T47D (cell line): ENCODE measurements around the gene SHANK2.
"Not testable (repeated sequence)": the region's sequence is repeated elsewhere in the genome, so short reads cannot be mapped to it uniquely, and the experiment has no call there.

Experiments
- DNase-seq, 2 experiments: peaks; one replicate each; pipeline versions ENCODE4 v3.0.0 to v3.0.0-alpha.2; 2011 to 2012; ENCODE audit warnings: low read depth in 1 of 2, low spot score in 1 of 2
- JUND ChIP-seq: IDR thresholded peaks from 2 replicates; pipeline ENCODE4 v1.6.1; 2012; ENCODE audit warnings: low read depth
- in situ Hi-C: cut with HindIII; loops from 2 replicates; pipeline ENCODE4 v1.10.0; 2016; ENCODE audit warnings: low sequenced_read_pairs, low pct_unique_long_range_greater_than_20kb

Gene SHANK2

GRCh38 chr11:71237853-71238252 lies 14.5 kb downstream of the SHANK2 start:
- no peak for TF ChIP-seq JUND
- no peak for DNase-seq
- in situ Hi-C loops = no loop called here

- DNase-seq = no peak
- in situ Hi-C loops = no loop called here
- TF ChIP-seq JUND = no peak
These were observed 15.4 kb downstream of the SHANK2 start for GRCh38 chr11:71236836-71237475.

- no peak for TF ChIP-seq JUND
- DNase-seq = no peak
- in situ Hi-C loops = no loop called here
These were observed 16.7 kb downstream of the SHANK2 start for GRCh38 chr11:71235719-71236118.

- in situ Hi-C loops, DNase-seq: not testable (repeated sequence)
These were observed 18.2 kb downstream of the SHANK2 start for GRCh38 chr11:71233896-71234852.

GRCh38 chr11:71232364-71232763 lies 20.0 kb downstream of the SHANK2 start:
- in situ Hi-C loops = no loop called here
- DNase-seq = no peak
- TF ChIP-seq JUND = no peak

DNA sequence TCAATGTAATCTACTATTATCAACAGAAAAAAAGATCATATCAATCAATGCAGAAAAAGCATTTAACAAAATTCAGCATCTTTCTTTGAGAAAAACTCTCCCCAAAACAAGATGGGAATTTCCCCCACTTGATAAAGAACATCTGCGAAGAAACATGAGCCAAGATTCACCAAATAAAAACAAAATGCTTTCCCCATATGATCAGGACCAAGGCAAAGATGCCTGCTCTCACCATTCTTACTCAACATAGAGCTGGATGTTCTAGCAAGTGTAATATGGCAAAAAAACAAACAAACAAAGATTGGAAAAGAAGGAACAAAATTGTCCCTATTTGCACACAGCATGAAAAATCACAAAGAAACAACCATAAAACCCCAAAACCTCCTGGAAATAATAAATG lies 23.4 kb downstream of the SHANK2 start:
- TF ChIP-seq JUND = no peak
- in situ Hi-C loops = no loop called here
- DNase-seq = no peak

DNA sequence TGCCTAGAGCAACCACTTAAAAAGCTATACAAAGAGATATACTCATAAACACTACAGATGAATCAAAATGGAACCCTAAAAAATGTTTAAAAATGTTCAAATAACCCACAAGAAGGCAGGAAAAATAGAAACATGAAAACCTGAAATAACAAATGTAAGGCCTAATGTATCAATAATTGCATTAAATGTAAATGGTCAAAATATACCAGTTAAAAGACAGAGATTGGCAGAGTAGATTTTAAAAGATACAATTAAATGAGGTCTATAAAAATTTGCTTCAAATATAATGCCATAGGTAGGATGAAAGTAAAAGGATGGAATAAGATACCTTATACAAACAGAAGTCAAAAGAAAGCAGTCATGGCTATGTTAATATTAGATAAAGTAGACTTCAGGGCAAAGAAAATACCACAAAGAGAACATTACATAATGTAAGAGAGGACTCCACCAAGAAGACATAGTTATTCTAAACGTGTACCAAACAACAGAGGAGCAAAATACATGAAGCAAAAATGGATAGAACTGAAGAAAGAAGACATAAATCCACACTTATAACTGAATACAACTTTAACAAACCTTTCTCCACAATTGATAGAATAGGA lies 25.2 kb downstream of the SHANK2 start:
- DNase-seq = no peak
- in situ Hi-C loops = no loop called here
- TF ChIP-seq JUND = no peak

DNA sequence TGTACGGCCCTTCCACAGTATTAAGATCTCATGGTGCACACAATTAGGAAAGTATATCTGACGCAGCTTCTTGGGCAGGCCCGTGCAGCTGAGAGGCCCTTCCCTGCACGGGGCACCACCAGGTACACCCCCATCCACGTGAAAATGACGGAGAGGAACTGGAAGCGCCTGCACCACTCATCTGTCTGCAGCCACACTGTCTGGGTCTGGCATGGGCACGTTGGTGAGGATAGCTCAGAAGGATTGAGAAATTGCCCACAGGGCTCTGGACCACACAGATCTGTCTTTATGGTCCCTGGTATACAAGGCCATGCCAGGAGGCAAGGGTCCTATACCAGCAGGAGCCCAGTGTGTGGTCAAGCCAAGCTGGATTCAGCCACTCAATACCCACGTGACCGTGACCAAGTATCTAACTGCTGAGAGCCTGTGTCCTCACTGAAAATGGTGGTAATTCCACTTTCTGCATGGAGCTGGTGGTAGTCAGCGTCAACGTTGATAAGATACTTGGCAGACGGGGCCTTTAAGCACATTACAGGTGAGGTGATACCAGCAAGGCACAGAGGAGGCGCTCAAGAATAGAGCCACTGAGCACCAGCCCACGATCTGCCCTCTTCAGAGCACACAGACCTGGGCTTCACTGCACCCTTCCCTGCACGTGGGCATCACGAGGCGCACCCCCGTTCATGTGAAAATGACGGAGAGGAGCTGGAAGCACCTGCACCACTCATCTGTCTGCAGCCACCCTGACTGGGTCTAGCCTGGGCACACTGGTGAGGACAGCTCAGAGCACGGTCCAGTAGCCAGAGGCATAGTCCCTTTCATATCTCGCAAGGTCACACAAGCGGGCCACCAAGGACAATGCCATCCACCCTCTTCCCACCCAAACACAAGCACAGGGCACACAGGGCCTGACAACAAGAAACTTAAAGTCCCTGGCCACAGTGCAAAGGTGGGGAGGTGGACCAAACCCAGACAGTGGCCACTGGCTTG lies 28.4 kb downstream of the SHANK2 start:
- in situ Hi-C loops = no loop called here
- no peak for TF ChIP-seq JUND
- no peak for DNase-seq

DNA sequence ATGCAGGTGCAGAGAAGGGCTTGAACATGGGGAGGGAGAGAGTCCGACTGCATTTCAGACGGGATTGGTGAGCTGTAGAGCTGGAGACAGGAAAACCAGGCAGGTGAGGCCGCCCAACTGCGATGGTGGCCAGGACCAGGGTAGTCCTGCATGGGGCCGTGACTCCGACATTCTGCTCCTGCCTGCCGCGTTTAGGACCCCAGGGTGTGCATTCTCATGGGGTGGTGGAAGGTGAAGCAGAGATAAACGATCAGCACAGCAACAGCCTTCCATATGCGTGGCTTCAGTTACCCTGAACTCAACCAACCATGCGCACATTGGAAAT lies 29.3 kb downstream of the SHANK2 start:
- no peak for DNase-seq
- in situ Hi-C loops = no loop called here
- no peak for TF ChIP-seq JUND

- no peak for TF ChIP-seq JUND
- DNase-seq = no peak
- in situ Hi-C loops = no loop called here
These were observed 29.9 kb downstream of the SHANK2 start for GRCh38 chr11:71222318-71223080.

DNA sequence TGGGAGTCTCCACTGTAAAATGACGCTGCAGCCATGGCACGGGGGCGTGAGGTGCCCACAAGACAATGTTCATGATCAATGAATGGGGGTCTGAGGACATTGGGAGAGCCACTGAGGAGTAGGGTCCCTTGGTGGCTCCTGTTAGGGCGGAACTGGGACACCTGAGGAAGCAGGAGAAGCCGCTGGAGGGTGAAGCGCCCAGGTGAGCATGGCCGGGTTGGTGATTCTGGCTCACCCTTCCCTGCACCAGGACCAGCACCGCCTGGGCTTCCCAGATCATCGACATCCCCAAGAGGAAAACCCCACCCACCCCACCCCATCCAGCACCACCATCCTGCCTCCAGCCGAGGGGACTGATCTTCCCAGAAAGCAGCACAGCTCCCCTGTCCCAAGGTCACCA lies 30.6 kb downstream of the SHANK2 start:
- TF ChIP-seq JUND = no peak
- no peak for DNase-seq
- in situ Hi-C loops = no loop called here
